HEK293T (cell line): ENCODE measurements around the gene C13orf42.

Source experiments
- CTBP1 ChIP-seq: fragments of 450-650 bp; IDR thresholded peaks from 2 replicates; pipeline ENCODE4 v1.6.1; 2016; ENCODE audit warnings: borderline replicate concordance
- ELF4 ChIP-seq: fragments of 450-650 bp; IDR thresholded peaks from 2 replicates; pipeline ENCODE4 v1.6.1; 2017; ENCODE audit warnings: antibody characterized with exemption

GRCh38 chr13:51105046-51105445 is 6.0 kb downstream of the C13orf42 start:
- TF ChIP-seq ELF4 (no peak), CTBP1 (no peak)
